ENCODE measurements around the gene USE1. TPM values are rescaled to one million over a fixed set of nuclear protein-coding genes. Genes with fewer than 3 reads are reported as not detected.

Gene USE1
- total and polyA plus RNA-seq, 9 of the 15 experiments (the other 6 are each of a cell fraction or from before 2014, with no cell fraction given) = 17.3 to 52.4 (median 34.0) TPM

DNA sequence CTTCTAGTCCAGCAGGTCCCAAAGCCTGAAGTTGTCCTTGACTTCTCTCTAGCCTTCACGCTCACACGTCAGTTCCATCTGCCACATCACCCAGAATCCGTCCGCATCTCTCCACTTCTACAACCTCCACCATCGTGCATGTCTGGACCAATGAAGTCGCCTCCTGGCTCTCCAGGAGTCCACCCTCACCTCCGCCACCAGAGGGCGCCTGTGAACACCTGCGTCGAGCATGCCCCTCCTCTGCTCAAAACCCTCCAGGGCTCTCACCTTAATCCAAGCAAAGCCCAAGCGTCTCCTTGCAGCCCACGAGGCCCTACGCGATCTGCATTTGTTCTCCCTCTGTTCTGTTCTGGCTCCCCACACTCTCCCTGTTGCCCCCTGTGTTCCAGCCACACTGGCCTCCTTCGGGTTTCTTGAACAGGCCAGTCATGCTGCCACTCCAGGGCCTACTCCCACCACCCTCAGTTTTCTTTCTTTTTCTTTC lies 45.7 kb downstream of the USE1 start (continued):
- TF ChIP-seq RAD21 (CRISPR knock-in tag; conservative IDR thresholded peaks at IDR 0.05 in 1 of 2, IDR thresholded peaks at IDR 0.05 in 1 of 2) (peak; percentile 56 to 74), SPI1 (IDR thresholded peaks at IDR 0.05; ENCODE audit: borderline replicate concordance, low read depth, low read length) (no peak), IFI16 (CRISPR knock-in tag; IDR thresholded peaks at IDR 0.05) (no peak), RBM25 (IDR thresholded peaks at IDR 0.05; ENCODE audit: low read depth, low read length, severe bottlenecking) (no peak), SIN3A (IDR thresholded peaks at IDR 0.05; ENCODE audit: borderline replicate concordance in 2 of 2, control insufficient read depth in 1 of 2, low read depth in 2 of 2, low read length in 2 of 2) (no peak), ELF4 (CRISPR knock-in tag; IDR thresholded peaks at IDR 0.05) (no peak)
- TF ChIP-seq, protein P1, sequence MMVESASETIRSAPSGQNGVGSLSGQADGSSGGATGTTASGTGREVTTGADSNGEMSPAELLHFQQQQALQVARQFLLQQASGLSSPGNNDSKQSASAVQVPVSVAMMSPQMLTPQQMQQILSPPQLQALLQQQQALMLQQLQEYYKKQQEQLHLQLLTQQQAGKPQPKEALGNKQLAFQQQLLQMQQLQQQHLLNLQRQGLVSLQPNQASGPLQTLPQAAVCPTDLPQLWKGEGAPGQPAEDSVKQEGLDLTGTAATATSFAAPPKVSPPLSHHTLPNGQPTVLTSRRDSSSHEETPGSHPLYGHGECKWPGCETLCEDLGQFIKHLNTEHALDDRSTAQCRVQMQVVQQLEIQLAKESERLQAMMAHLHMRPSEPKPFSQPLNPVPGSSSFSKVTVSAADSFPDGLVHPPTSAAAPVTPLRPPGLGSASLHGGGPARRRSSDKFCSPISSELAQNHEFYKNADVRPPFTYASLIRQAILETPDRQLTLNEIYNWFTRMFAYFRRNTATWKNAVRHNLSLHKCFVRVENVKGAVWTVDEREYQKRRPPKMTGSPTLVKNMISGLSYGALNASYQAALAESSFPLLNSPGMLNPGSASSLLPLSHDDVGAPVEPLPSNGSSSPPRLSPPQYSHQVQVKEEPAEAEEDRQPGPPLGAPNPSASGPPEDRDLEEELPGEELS (CRISPR knock-in tag; IDR thresholded peaks at IDR 0.05; ENCODE audit: borderline replicate concordance) = no peak; the same call in 1 of the 2 replicates
- TF ChIP-seq, protein P2, sequence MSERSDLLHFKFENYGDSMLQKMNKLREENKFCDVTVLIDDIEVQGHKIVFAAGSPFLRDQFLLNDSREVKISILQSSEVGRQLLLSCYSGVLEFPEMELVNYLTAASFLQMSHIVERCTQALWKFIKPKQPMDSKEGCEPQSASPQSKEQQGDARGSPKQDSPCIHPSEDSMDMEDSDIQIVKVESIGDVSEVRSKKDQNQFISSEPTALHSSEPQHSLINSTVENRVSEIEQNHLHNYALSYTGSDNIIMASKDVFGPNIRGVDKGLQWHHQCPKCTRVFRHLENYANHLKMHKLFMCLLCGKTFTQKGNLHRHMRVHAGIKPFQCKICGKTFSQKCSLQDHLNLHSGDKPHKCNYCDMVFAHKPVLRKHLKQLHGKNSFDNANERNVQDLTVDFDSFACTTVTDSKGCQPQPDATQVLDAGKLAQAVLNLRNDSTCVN (CRISPR knock-in tag; IDR thresholded peaks at IDR 0.05) = peak; percentile 66; the same call in 1 of the 2 replicates
- TF ChIP-seq, protein P3, sequence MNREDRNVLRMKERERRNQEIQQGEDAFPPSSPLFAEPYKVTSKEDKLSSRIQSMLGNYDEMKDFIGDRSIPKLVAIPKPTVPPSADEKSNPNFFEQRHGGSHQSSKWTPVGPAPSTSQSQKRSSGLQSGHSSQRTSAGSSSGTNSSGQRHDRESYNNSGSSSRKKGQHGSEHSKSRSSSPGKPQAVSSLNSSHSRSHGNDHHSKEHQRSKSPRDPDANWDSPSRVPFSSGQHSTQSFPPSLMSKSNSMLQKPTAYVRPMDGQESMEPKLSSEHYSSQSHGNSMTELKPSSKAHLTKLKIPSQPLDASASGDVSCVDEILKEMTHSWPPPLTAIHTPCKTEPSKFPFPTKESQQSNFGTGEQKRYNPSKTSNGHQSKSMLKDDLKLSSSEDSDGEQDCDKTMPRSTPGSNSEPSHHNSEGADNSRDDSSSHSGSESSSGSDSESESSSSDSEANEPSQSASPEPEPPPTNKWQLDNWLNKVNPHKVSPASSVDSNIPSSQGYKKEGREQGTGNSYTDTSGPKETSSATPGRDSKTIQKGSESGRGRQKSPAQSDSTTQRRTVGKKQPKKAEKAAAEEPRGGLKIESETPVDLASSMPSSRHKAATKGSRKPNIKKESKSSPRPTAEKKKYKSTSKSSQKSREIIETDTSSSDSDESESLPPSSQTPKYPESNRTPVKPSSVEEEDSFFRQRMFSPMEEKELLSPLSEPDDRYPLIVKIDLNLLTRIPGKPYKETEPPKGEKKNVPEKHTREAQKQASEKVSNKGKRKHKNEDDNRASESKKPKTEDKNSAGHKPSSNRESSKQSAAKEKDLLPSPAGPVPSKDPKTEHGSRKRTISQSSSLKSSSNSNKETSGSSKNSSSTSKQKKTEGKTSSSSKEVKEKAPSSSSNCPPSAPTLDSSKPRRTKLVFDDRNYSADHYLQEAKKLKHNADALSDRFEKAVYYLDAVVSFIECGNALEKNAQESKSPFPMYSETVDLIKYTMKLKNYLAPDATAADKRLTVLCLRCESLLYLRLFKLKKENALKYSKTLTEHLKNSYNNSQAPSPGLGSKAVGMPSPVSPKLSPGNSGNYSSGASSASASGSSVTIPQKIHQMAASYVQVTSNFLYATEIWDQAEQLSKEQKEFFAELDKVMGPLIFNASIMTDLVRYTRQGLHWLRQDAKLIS (CRISPR knock-in tag; IDR thresholded peaks at IDR 0.05) = no peak
- TF ChIP-seq, protein P4, sequence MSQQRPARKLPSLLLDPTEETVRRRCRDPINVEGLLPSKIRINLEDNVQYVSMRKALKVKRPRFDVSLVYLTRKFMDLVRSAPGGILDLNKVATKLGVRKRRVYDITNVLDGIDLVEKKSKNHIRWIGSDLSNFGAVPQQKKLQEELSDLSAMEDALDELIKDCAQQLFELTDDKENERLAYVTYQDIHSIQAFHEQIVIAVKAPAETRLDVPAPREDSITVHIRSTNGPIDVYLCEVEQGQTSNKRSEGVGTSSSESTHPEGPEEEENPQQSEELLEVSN (IDR thresholded peaks at IDR 0.05; ENCODE audit: borderline replicate concordance in 1 of 2, extremely low read depth in 1 of 2, insufficient read depth in 1 of 2, insufficient read length in 1 of 2, low read depth in 1 of 2, low read length in 1 of 2, poor library complexity in 1 of 2, severe bottlenecking in 1 of 2) = peak; percentile 56 to 60

All from K562 (cell line).